SK-N-SH treated with all-trans-retinoic acid at 6 μM for 48 hours (cell line): ENCODE measurements around the gene C14orf93.
"Not testable (repeated sequence)": the region's sequence is repeated elsewhere in the genome, so short reads cannot be mapped to it uniquely, and the experiment has no call there.

Source experiments
- ATAC-seq: fragments of 200-7000 bp; cut with Tn5 transposase; 3 replicates; pipeline ENCODE4 v1.9.1; 2020; ENCODE audit warnings: mild to moderate bottlenecking, moderate library complexity
- ARNTL ChIP-seq: fragments of 450-650 bp; formaldehyde crosslinking; IDR thresholded peaks from 2 replicates; pipeline ENCODE4 v1.5.0; 2020; ENCODE audit warnings: low read depth, mild to moderate bottlenecking, moderate library complexity, borderline replicate concordance
- CREB5 ChIP-seq: fragments of 250-450 bp; sonication (Bioruptor Pico); IDR thresholded peaks from 2 replicates; pipeline ENCODE4 v1.5.1; 2020; ENCODE audit warnings: low read depth, mild to moderate bottlenecking, moderate library complexity
- CSDC2 ChIP-seq: fragments of 250-450 bp; sonication (Bioruptor Pico); IDR thresholded peaks from 2 replicates; pipeline ENCODE4 v1.5.0; 2020; ENCODE audit warnings: mild to moderate bottlenecking, moderate library complexity
- CSRNP3 ChIP-seq: fragments of 250-450 bp; sonication (Bioruptor Pico); IDR thresholded peaks from 2 replicates; pipeline ENCODE4 v1.5.1; 2021; ENCODE audit warnings: mild to moderate bottlenecking, moderate library complexity
- ESRRG ChIP-seq: fragments of 250-450 bp; sonication (Bioruptor Pico); IDR thresholded peaks from 2 replicates; pipeline ENCODE4 v1.6.1; 2021; ENCODE audit warnings: mild to moderate bottlenecking
- GLIS3 ChIP-seq: fragments of 250-450 bp; sonication (Bioruptor Pico); IDR thresholded peaks from 2 replicates; pipeline ENCODE4 v1.5.0; 2020; ENCODE audit warnings: mild to moderate bottlenecking, moderate library complexity
- ISL1 ChIP-seq: fragments of 250-450 bp; sonication (Bioruptor Pico); IDR thresholded peaks from 2 replicates; pipeline ENCODE4 v2.1.2; 2022; ENCODE audit warnings: mild to moderate bottlenecking, moderate library complexity
- OSR1 ChIP-seq: fragments of 250-450 bp; sonication (Bioruptor Pico); IDR thresholded peaks from 2 replicates; pipeline ENCODE4 v1.8.0; 2022; ENCODE audit warnings: moderate library complexity, mild to moderate bottlenecking, inconsistent platforms
- POU6F1 ChIP-seq: fragments of 250-450 bp; sonication (Bioruptor Pico); IDR thresholded peaks from 2 replicates; pipeline ENCODE4 v1.8.0; 2021; ENCODE audit warnings: low read depth, mild to moderate bottlenecking, moderate library complexity, borderline replicate concordance
- PPARA ChIP-seq: fragments of 250-450 bp; sonication (Bioruptor Pico); IDR thresholded peaks from 2 replicates; pipeline ENCODE4 v1.5.0; 2020; ENCODE audit warnings: mild to moderate bottlenecking, borderline replicate concordance
- RARB ChIP-seq: fragments of 250-450 bp; sonication (Bioruptor Pico); IDR thresholded peaks from 2 replicates; pipeline ENCODE4 v1.8.0; 2021; ENCODE audit warnings: mild to moderate bottlenecking, moderate library complexity
- SNAI2 ChIP-seq: fragments of 250-450 bp; sonication (Bioruptor Pico); IDR thresholded peaks from 2 replicates; pipeline ENCODE4 v1.5.0; 2020; ENCODE audit warnings: mild to moderate bottlenecking, moderate library complexity
- TCF4 ChIP-seq: fragments of 250-450 bp; sonication (Bioruptor Pico); IDR thresholded peaks from 2 replicates; pipeline ENCODE4 v1.8.0; 2021; ENCODE audit warnings: mild to moderate bottlenecking, moderate library complexity, borderline replicate concordance
- TOX ChIP-seq: fragments of 250-450 bp; sonication (Bioruptor Pico); IDR thresholded peaks from 2 replicates; pipeline ENCODE4 v1.8.0; 2021; ENCODE audit warnings: mild to moderate bottlenecking, moderate library complexity, borderline replicate concordance
- ZC3H10 ChIP-seq: fragments of 250-450 bp; sonication (Bioruptor Pico); IDR thresholded peaks from 2 replicates; pipeline ENCODE4 v1.5.1; 2021; ENCODE audit warnings: mild to moderate bottlenecking, moderate library complexity
- ZFP3 ChIP-seq: fragments of 250-450 bp; sonication (Bioruptor Pico); IDR thresholded peaks from 2 replicates; pipeline ENCODE4 v1.5.0; 2020; ENCODE audit warnings: mild to moderate bottlenecking, moderate library complexity
- ZFP30 ChIP-seq: fragments of 450-650 bp; formaldehyde crosslinking; IDR thresholded peaks from 2 replicates; pipeline ENCODE4 v1.5.0; 2022; ENCODE audit warnings: mild to moderate bottlenecking, moderate library complexity
- ZNF565 ChIP-seq: fragments of 450-650 bp; formaldehyde crosslinking; conservative IDR thresholded peaks from 2 replicates; pipeline ENCODE4 v1.5.0; 2020; ENCODE audit warnings: low read depth, mild to moderate bottlenecking, moderate library complexity
- ZNF70 ChIP-seq: fragments of 450-650 bp; formaldehyde crosslinking; IDR thresholded peaks from 2 replicates; pipeline ENCODE4 v1.5.0; 2020; ENCODE audit warnings: mild to moderate bottlenecking, moderate library complexity
- ZNF8 ChIP-seq: fragments of 450-650 bp; formaldehyde crosslinking; IDR thresholded peaks from 2 replicates; pipeline ENCODE4 v1.5.0; 2020; ENCODE audit warnings: mild to moderate bottlenecking, moderate library complexity
- TF ChIP-seq, protein P1 (sequence below): fragments of 250-450 bp; sonication (Bioruptor Pico); IDR thresholded peaks from 2 replicates; pipeline ENCODE4 v1.8.0; 2020; ENCODE audit warnings: mild to moderate bottlenecking, moderate library complexity, borderline replicate concordance

Gene C14orf93

DNA sequence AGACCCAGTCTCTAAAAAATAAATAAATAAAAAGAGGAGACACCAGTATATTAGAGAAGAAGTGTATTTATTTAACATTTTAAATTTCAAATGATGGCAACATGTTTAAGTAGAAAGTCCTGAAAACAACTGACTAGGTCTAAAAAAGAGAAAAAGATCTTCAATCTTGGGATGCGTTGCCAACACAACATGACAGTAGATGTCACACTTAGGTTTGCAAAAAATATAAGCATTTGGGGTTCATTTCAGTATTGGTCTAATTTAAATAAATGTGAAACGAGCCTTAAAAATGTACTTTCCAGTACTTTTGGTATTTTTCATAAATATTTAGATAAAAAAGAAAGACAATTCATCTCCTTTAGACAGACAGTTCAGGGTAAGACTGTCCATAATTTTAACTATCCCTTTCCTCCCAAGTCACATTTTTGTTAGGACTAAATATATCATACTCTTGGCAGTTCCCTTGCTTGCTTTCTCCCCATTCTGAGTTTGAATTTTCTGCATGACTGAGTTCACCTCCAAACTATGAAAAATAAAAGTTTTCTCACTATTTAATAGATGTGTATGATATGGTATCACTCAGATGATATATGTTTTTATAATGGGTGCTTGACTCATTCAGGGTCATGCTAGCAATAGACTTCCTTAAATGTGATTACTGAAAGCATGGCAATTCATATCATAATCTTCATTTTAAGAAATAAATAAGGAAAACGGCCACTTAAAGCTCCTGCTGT, 4.3 kb downstream of the C14orf93 start:
- TF ChIP-seq CSRNP3 (no peak), ZFP3 (CRISPR knock-in tag) (no peak), PPARA (no peak), SNAI2 (CRISPR knock-in tag) (no peak), RARB (no peak), ESRRG (CRISPR knock-in tag) (no peak), POU6F1 (no peak), TCF4 (no peak), GLIS3 (CRISPR knock-in tag) (no peak), ZFP30 (CRISPR knock-in tag) (no peak), CREB5 (no peak), ZNF8 (CRISPR knock-in tag) (no peak), CSDC2 (CRISPR knock-in tag) (no peak), ZNF70 (CRISPR knock-in tag) (no peak)
- TF ChIP-seq, protein P1, sequence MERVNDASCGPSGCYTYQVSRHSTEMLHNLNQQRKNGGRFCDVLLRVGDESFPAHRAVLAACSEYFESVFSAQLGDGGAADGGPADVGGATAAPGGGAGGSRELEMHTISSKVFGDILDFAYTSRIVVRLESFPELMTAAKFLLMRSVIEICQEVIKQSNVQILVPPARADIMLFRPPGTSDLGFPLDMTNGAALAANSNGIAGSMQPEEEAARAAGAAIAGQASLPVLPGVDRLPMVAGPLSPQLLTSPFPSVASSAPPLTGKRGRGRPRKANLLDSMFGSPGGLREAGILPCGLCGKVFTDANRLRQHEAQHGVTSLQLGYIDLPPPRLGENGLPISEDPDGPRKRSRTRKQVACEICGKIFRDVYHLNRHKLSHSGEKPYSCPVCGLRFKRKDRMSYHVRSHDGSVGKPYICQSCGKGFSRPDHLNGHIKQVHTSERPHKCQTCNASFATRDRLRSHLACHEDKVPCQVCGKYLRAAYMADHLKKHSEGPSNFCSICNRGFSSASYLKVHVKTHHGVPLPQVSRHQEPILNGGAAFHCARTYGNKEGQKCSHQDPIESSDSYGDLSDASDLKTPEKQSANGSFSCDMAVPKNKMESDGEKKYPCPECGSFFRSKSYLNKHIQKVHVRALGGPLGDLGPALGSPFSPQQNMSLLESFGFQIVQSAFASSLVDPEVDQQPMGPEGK (CRISPR knock-in tag): no peak
- TF ChIP-seq, all 23 proteins: peak for 0

GRCh38 chr14:23004274-23004673, 5.7 kb downstream of the C14orf93 start:
- ATAC-seq: not testable (repeated sequence)

More for the DNA sequence above, 4.3 kb downstream of the C14orf93 start:
- ATAC-seq: no peak

DNA sequence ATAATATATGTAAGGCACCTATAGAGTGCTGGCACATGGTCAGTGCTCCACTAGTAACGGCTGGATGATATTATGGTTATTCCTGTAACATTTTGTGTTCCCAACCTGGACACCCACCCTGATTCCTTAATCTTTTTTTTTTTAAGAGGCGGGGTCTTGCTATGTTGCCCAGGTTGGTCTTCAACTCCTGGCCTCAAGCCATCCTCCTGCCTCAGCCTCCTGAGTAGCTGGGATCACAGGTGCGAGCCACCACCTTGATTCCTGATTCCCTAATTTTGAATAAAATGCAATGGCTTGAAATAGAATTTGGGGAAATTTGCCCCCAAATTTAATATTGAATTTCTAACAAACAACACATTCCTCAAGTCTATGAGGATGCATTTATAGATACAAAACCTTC, 7.4 kb downstream of the C14orf93 start:
- no peak for TF ChIP-seq TOX
- TF ChIP-seq ZNF70 (CRISPR knock-in tag): no peak
- no peak for TF ChIP-seq ISL1 (CRISPR knock-in tag)
- no peak for TF ChIP-seq PPARA
- TF ChIP-seq, protein P1 (CRISPR knock-in tag): no peak
- no peak for TF ChIP-seq CREB5
- TF ChIP-seq ZFP3 (CRISPR knock-in tag): no peak
- TF ChIP-seq ZC3H10 (CRISPR knock-in tag): no peak
- ATAC-seq: no peak

DNA sequence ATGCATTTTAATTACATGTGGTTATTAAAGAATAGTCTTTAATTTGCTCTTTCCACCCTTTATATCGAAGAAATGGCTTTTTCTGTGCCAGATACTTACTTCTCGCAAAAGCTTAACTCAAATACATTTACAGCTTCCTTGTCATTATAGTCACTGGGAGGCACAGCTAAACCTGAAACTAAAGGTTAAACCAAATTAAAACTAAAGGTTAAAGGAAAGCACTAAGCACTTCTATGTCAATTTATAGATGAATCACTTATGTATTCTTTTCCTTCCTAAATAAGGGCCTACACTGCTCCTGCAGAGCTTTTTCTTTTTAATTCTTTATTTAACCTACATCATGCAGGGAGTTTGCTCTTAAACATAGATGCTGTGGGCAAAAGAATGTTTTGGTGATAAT, 9.1 kb downstream of the C14orf93 start:
- ATAC-seq: no peak
- TF ChIP-seq ZFP30 (CRISPR knock-in tag): no peak
- TF ChIP-seq ARNTL (CRISPR knock-in tag): no peak
- no peak for TF ChIP-seq RARB
- TF ChIP-seq GLIS3 (CRISPR knock-in tag): no peak
- TF ChIP-seq ZNF565 (CRISPR knock-in tag): no peak
- TF ChIP-seq ESRRG (CRISPR knock-in tag): no peak
- TF ChIP-seq ZC3H10 (CRISPR knock-in tag): no peak
- TF ChIP-seq CSRNP3: no peak
- no peak for TF ChIP-seq POU6F1
- no peak for TF ChIP-seq CSDC2 (CRISPR knock-in tag)
- TF ChIP-seq OSR1: no peak
- no peak for TF ChIP-seq TCF4
